ENCODE measurements around the gene PIP5KL1. TPM values are rescaled to one million over a fixed set of nuclear protein-coding genes. Genes with fewer than 3 reads are reported as not detected.

The PIP5KL1 gene
- polyA plus RNA-seq, 3 donors, result 0.31 to 0.57 (median 0.39) TPM

DNA sequence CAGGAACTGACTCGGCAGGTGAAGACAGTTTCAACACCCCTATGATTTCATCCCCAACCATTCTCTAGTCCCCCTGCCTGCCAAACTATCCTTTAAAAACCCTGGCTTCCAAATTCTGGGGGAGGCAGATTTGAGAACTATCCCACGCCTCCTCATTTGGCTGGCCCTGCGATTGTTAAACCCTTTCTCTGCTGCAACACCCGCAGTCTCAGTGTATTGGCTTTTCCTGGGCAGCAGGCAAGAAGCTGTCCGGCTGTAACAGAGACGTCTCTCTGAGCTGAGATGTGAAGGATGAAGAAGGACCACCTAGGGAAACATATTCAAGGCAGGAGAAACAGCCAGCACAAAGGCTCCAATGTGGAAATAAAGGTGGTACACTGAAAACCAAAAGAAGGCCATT, 37.7 kb downstream of the PIP5KL1 start:
- Histone ChIP-seq H3K36me3 (replicated peaks in 1 of 2; ENCODE audit: control insufficient read depth in 1 of 2, insufficient read depth in 2 of 2, low read length in 2 of 2) (peaks cover 44 to 61% of the 10 kb centered on the region in 2 donors), H3K79me2 (ENCODE audit: insufficient read depth, low read length) (no peaks in the 10 kb centered on the region), H3K27ac (ENCODE audit: low read depth in 1 of 2, low read length in 2 of 2) (no peak overlapping the region), H4K20me1 (ENCODE audit: insufficient read depth, low read length) (no peaks in the 10 kb centered on the region), H3K27me3 (ENCODE audit: control insufficient read depth in 2 of 2, insufficient read depth in 2 of 2, low read length in 2 of 2) (no peaks in the 10 kb centered on the region), H3K4me1 (ENCODE audit: control insufficient read depth in 1 of 2, insufficient read depth in 2 of 2, low read length in 2 of 2) (peaks cover 10 to 13% of the 10 kb centered on the region in 2 donors), H2AFZ (ENCODE audit: insufficient read depth, low read depth, low read length, poor library complexity, severe bottlenecking) (no peak overlapping the region), H3K9me3 (replicated peaks in 1 of 2; ENCODE audit: control insufficient read depth in 1 of 2, insufficient read depth in 1 of 2, low read length in 2 of 2) (peaks cover 34 to 36% of the 10 kb centered on the region in 2 donors), H3K9ac (ENCODE audit: insufficient read depth, low read length, poor library complexity, severe bottlenecking) (no peak overlapping the region), H3K4me3 (replicated peaks in 1 of 3; ENCODE audit: low read depth in 2 of 3, low read length in 3 of 3) (no peak overlapping the region), H3K4me2 (replicated peaks; ENCODE audit: extremely low read depth, low read length, poor library complexity, severe bottlenecking) (no peak overlapping the region)
- DNase-seq, result no peak
- Mint-ChIP-seq H3K4me3 (no peak overlapping the region), H3K27ac (peak overlapping the region in 1 of 7 donors; percentile 63), H3K27me3 (ENCODE audit: low read depth in 3 of 3) (peaks cover 0 to 3% (median 2%) of the 10 kb centered on the region in 3 donors), H3K36me3 (peaks cover 56 to 67% of the 10 kb centered on the region in 2 donors), H3K4me1 (peaks cover 11% of the 10 kb centered on the region), H3K9me3 (peaks cover 32 to 39% (median 36%) of the 10 kb centered on the region in 7 donors)
- TF ChIP-seq, protein P1, sequence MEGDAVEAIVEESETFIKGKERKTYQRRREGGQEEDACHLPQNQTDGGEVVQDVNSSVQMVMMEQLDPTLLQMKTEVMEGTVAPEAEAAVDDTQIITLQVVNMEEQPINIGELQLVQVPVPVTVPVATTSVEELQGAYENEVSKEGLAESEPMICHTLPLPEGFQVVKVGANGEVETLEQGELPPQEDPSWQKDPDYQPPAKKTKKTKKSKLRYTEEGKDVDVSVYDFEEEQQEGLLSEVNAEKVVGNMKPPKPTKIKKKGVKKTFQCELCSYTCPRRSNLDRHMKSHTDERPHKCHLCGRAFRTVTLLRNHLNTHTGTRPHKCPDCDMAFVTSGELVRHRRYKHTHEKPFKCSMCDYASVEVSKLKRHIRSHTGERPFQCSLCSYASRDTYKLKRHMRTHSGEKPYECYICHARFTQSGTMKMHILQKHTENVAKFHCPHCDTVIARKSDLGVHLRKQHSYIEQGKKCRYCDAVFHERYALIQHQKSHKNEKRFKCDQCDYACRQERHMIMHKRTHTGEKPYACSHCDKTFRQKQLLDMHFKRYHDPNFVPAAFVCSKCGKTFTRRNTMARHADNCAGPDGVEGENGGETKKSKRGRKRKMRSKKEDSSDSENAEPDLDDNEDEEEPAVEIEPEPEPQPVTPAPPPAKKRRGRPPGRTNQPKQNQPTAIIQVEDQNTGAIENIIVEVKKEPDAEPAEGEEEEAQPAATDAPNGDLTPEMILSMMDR (IDR thresholded peaks at IDR 0.05), result no peak
- WGBS (ENCODE audit: insufficient coverage), result 90% methylated on average over 6 of the region's 6 CpGs
- intact Hi-C loops (cut with micrococcal nuclease), result no loop called here

DNA sequence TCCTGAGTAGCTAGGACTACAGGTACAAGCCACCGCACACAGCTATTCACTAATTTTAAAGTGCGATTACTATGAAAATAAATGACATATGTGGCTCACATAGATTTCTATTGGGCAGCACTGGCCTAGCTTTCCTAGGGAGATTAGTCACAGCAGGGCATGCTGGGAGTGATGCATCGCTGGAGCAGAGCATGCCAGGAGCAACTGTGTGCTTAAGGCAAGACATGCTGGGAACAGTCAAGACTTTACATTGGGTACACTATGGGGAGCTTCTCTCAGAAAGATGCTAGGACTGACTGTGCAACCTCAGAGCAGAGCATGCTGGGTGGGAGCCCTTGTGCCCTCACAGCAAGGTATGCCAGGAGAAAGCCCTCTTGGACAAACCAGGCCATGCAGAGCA, 40.5 kb downstream of the PIP5KL1 start:
- Histone ChIP-seq H3K36me3 (replicated peaks in 1 of 2; ENCODE audit: control insufficient read depth in 1 of 2, insufficient read depth in 2 of 2, low read length in 2 of 2) (peaks cover 50 to 64% of the 10 kb centered on the region in 2 donors), H3K9me3 (replicated peaks in 1 of 2; ENCODE audit: control insufficient read depth in 1 of 2, insufficient read depth in 1 of 2, low read length in 2 of 2) (peaks cover 26 to 28% of the 10 kb centered on the region in 2 donors), H3K27ac (ENCODE audit: low read depth in 1 of 2, low read length in 2 of 2) (no peak overlapping the region), H3K9ac (ENCODE audit: insufficient read depth, low read length, poor library complexity, severe bottlenecking) (no peak overlapping the region), H3K4me1 (ENCODE audit: control insufficient read depth in 1 of 2, insufficient read depth in 2 of 2, low read length in 2 of 2) (no peaks in the 10 kb centered on the region), H2AFZ (ENCODE audit: insufficient read depth, low read depth, low read length, poor library complexity, severe bottlenecking) (no peak overlapping the region), H3K79me2 (ENCODE audit: insufficient read depth, low read length) (no peaks in the 10 kb centered on the region), H3K4me3 (replicated peaks in 1 of 3; ENCODE audit: low read depth in 2 of 3, low read length in 3 of 3) (no peak overlapping the region), H3K4me2 (replicated peaks; ENCODE audit: extremely low read depth, low read length, poor library complexity, severe bottlenecking) (no peak overlapping the region), H4K20me1 (ENCODE audit: insufficient read depth, low read length) (no peaks in the 10 kb centered on the region), H3K27me3 (ENCODE audit: control insufficient read depth in 2 of 2, insufficient read depth in 2 of 2, low read length in 2 of 2) (no peaks in the 10 kb centered on the region)
- no peak for DNase-seq
- Mint-ChIP-seq H3K27me3 (ENCODE audit: low read depth in 3 of 3) (peaks cover 0 to 1% (median 1%) of the 10 kb centered on the region in 3 donors), H3K4me3 (no peak overlapping the region), H3K36me3 (peaks cover 60 to 70% of the 10 kb centered on the region in 2 donors), H3K4me1 (no peaks in the 10 kb centered on the region), H3K9me3 (peaks cover 24 to 31% (median 28%) of the 10 kb centered on the region in 7 donors), H3K27ac (no peak overlapping the region)
- intact Hi-C loops (cut with micrococcal nuclease), result no loop called here
- TF ChIP-seq, protein P1 (IDR thresholded peaks at IDR 0.05), result no peak
- 86% methylated on average over 1 of the region's 3 CpGs for WGBS (ENCODE audit: insufficient coverage)
